CD4-positive, alpha-beta T cell treated with Interferon gamma for 1 hour (primary cell): ENCODE data around the gene UBAP2L.
A peak's percentile ranks its signal among the peaks of the same experiment; 100 is the strongest.

Experiments used
- DNase-seq: peaks from one replicate; pipeline ENCODE4 v3.0.0-alpha.2; 2020

Gene UBAP2L, protein sequence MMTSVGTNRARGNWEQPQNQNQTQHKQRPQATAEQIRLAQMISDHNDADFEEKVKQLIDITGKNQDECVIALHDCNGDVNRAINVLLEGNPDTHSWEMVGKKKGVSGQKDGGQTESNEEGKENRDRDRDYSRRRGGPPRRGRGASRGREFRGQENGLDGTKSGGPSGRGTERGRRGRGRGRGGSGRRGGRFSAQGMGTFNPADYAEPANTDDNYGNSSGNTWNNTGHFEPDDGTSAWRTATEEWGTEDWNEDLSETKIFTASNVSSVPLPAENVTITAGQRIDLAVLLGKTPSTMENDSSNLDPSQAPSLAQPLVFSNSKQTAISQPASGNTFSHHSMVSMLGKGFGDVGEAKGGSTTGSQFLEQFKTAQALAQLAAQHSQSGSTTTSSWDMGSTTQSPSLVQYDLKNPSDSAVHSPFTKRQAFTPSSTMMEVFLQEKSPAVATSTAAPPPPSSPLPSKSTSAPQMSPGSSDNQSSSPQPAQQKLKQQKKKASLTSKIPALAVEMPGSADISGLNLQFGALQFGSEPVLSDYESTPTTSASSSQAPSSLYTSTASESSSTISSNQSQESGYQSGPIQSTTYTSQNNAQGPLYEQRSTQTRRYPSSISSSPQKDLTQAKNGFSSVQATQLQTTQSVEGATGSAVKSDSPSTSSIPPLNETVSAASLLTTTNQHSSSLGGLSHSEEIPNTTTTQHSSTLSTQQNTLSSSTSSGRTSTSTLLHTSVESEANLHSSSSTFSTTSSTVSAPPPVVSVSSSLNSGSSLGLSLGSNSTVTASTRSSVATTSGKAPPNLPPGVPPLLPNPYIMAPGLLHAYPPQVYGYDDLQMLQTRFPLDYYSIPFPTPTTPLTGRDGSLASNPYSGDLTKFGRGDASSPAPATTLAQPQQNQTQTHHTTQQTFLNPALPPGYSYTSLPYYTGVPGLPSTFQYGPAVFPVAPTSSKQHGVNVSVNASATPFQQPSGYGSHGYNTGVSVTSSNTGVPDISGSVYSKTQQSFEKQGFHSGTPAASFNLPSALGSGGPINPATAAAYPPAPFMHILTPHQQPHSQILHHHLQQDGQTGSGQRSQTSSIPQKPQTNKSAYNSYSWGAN

DNA sequence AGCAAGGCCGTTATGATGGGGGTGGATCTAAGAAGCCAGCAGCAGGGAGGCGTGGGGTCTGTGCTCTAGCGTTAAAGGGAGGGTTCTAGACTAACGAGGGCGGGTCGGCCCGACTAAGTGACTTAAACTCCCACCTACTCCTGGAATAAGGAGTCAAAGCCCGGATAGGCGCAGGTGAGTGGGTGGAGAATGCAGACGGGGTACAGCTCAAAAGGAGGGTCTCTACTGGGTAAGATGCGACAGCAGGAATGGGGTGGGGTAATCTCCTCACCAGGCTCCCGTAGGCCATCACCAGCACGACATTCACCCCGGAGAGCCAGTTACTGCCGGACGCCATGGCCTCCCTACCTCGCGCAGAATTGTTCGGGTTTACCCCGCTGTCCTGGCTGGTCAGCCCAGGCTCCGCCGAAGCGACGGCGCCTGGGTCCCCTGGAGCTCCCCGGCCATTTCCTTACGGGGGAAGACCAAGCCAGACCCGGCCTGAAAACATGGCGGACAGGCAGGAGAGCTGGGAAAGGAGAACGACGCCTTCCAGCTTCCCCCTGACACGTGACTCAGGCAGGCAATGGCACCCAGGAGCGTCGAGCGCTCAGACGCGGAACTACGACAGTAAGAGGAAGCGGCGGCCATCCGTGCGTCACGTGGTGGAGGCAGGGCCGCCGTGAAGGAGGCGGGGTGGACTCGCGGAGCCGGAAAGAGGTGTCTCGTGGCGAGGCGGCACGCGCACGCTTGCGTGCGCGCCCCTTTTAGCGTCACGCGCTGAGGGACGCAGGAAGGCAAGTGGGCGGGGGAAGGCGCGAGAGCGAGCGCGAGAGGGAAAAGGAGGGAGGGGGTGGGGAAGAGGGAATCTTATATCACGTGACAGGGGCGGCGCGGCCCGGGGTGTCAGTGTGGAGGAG is at the start of gene UBAP2L:
Gene UBAP2L, plus strand, starts transcription at position 885 of the 899 bp plus-strand sequence. CDS start 4,169 bp downstream, outside the sequence.
- DNase-seq: peak; percentile 99

DNA sequence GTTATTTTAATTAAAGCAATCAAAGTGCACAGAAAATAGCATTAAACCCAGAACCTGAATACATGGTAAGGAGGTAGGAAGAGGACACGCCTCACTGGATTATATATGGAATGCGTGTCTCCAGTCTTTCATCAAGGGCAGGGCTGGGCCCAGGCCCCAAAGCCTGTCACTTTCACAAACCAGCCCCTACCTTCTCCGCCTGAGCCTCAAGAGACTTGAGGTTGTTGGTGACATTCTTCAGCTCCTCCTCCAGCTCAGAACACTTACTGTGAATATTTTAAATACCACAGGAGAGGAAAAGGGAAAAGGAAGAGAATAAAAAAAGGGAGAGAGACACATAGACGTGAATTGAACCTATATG is 49.6 kb upstream of the UBAP2L start:
- no peak for DNase-seq

DNA sequence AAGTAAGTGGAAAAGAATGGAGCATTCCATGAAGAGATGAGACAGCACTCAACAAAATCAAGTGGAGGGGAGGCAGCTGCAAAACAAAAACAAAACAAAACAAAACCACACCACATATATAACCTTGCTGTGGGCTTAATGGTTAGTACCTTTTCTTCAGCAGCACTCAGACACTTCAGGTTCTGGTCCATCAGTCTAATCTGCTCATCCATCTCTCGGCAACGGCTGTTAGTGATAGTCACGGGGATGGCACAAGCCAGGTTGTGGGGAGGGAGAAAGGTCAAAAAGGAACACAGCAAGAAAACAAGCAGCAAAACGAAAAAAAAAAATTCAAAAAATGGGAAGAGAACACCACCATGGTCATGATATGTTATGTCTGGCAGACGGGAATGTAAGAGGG is 48.9 kb upstream of the UBAP2L start:
- no peak for DNase-seq

DNA sequence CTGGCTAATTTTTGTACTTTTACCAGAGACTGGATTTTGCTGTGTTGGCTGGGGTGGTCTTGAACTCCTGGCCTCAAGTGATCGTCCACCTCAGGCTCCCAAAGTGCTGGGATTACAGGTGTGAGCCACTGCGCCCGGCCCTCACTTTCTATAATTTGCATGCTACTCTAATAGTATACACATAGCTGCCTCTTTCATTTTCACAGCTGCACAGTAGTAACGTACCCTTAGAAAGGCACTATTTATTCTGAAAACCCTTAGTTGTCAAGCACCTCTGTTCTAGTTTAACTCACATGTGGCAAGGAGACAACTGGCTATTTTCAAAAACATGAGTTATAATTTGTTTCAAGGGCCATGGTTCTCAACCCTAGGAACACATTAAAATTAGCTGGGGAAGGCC is 46.1 kb upstream of the UBAP2L start:
- DNase-seq: no peak

DNA sequence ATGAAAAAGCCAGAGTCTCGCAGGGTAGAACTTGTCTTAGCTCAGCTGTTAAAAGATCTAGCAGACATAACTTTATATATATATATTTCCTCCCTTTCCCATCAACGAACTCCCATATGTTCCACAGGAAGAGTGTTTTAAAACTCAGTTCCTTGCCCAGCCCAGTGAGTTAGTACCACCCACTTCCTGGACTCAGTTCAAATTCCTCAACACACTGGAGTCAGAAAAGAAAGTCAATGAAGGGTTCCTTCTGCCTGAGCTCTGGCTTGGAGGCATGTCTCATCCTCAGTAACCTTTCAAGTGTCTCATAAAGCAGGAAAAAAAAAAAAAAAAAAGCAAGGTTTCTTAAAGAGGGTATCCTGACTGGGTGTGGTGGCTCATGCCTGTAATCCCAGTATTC is 44.4 kb upstream of the UBAP2L start:
- no peak for DNase-seq

DNA sequence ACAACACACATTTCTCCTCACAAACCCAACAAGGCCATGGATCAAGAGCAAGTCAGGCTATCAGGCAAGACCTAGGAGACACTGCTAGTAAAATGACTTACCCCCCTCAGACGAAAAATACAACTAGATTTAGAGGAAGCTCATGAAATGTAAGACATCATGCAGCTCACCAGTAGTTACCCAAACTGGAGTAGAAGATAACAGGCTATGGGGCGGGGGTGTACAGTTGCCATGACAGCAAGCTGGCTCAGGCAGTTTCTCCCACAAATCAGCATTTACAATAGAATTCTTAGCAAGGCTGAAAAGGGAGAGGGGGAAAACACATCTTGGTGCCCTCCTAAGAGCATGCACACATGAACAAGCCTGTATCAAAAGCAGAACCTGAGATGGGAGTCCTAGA is 42.7 kb upstream of the UBAP2L start:
- no peak for DNase-seq

DNA sequence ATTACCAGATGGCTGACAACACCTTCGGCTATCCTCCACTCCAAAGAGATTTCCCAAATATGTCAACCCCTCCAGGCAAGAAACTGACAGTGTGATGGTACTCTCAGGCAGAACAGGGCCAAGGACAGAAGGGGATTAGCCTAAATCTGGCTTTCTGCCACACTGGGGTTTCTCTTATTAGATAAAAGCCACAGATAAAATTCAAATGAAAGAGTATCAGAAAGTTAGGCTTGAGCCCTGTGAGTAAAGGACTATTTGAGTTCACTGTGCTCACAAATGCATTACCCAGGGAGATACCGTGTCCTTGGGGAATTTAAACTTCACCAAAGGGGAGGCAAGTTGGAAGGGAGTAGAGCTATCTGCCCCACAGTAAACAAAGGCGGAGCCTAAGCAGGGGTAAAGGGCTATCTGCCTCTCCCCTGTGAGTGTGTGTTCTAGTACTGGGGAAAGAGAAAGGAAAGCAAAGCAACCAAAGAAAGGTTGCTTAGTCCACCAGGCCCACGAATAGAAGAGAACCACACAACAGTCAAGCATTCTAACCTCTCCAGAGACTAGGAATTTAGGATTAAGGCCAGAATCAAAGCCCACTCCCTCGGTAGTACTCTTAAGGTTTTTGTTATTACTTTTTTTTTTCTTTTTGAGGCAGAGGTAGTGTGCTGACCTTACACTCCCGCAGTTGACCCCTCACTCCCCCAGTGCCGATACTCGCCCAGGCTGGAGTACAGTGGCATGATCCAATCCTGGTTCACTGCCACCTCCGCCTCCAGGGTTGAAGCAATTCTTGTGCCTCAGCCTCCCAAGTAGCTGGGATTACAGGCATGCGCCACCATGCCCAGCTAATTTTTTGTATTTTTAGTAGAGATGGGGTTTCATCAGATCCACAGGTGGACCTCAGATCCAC is 41.6 kb upstream of the UBAP2L start:
- DNase-seq: no peak

DNA sequence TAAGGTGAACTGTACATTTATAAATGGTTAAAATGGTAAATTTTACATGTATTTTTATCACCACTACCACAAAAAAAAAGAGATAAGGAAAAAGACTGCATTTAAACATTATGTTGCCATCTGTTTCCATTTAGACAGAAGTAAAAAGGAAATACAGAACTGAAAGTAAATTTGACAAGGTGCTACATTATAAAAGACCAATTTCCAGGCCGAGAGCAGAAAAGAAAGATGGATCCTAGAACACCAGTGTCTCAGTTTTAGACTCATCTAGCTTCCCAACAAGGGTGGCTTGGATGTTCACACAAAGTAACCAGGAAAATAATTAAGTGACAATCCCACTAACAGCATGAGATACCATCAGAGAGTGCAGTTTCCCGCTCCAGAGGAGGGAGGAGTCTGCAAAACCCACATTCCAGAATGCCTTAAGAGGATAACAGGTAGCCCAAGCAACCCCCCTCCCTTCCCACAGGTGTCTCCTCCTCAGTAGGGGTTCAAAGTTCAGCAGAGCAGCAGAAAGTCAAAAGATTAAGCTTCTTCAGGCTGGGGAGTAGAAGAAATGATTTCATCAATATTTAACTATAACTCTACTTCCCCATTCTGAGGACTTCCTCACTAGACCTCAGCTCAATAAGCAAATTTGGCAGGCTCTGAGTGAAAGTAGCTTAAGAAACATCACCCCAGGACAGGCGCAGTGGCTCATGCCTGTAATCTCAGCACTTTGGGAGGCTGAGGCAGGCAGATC is 40.6 kb upstream of the UBAP2L start:
- DNase-seq: peak; percentile 36

DNA sequence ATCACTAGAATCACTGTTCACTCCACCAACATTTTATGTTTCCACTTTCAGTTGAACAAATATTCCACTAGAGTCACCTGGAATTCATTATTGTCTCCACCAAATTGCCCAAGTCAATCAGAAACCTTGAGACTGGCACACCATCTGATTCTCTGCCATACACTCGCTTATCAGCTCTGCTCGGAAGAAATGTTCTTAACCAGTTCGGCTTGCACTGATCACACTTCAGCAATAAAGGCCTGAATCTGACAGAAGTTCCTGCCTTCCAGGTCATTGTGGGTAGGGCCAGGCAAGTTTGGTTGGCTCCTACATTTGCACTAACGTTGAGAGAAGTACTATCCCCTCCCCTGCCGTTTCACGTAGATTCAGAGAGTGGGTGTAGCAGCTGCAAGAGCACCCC is 38.8 kb upstream of the UBAP2L start:
- no peak for DNase-seq

DNA sequence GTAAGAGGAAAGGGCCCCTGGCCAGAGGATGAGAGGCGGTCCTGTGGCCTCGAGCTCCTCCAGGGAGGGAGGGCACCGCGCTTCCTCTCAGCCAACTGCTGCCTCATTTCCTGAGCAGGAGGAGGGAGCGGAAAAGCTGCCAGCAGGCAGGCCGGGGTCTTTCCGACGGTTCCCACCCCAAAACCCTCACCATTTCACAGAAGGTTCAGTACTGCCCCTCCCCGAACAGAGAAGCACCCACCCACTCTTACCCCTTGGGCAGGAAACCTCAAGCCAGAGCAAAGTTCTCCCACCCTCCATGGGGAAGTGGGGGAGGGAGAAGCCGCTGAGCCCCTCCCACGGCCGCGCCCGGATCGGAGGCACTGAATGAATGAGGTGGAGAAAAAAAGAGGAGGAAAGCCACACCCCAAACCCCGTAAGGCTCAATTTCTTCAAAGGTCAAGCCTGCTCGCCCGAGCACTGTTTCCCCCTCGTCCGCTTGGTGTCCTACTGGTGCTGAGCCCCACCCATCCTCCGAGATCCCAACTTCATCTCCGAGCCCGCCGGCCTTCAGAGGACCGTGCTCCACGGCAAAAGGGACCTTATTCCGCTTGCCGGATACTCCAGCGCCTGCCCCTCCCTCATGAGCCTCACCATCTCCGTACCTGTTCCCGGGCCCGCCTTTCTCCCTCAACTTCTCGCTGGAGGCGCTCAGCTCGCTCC is 38.3 kb upstream of the UBAP2L start:
- peak; percentile 79 for DNase-seq

DNA sequence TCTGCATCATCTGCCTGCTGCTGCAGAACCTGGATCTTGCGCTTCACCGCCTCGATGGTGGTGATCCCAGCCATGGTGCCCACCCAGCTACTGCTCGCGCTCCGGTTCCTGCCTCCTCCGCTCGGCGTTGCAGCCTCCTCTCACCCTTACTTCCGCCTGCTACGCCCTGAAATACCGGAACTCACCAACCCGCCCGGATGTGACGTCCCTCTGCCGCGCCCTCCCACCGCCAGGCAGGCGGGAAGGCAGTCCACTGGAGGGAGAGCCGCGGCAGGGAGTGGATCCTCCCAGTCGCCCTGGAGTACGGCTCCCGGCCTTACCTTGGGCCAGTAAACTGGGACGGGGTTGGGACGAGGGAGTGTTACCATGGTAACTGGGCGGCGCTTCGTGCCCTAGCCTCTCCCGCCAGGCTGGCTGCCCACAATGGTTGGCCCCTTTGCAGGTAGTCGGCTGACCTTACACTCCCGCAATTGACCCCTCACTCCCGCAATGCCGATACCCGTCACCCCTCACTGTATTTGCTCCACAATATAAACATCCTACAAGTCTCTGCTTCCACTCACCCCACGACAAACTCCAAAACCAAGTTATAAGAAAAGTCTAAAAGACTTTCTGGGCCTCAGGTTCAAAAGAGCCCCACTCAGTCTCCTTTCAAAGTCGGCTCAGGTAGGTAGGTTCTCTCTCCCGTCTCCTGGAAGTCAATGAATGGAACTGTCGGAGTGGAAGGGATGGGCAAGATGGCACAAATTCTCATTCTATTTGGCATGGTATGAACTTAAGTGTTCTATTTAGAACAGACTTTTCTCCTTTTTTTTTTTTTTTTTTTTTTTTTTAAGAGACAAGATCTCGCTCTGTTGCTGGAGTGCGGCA is 37.5 kb upstream of the UBAP2L start:
- peak; percentile 91 for DNase-seq

DNA sequence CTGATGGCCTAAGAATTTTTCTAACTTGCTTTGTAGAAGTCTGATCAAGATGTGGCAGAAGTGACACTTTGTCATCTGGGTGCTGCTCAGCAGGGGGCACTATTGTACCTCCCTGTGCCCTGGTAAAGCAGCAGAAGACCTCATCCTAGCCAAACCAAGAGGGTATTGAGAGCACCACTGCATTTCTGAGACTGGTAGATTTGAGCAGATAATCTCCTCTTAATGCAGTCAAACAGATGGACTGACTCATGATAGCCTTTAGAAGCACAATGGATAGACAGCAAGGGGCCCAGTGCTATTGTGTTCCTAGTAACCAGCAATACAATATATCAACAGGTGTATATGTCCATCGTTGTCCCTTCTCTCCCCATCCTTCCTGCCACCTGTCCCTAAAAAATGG is 34.6 kb upstream of the UBAP2L start:
- peak; percentile 63 for DNase-seq

DNA sequence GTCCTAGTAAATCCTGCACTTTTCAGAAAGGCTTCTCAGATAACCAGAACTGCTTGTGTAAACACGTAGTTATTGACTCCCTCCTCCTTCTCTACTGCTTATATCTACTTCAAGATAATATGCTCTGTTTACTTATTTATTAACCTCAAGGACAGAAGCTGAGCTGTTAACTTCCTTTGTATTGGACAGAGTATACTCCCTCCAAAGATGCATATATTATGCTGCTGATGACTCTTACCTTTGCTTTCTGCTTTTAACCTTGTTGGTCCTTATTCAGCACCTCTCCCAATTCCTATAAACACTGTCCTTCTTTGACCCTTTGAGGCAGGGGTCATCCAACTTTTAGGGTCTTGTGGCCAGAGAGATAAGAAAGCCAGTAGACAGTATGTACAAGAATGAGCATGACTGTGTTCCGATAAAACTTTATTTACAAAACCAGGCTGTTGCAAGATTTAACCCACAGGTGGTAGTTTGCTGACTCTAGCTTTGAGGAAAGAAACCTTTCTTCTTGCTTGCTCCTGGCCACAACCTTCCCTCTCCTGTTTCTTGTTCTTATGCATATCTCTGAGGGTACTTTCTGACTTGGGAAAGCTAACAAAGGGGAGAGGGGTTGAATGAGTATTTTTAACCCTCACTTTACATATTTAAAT is 33.8 kb upstream of the UBAP2L start:
- no peak for DNase-seq

DNA sequence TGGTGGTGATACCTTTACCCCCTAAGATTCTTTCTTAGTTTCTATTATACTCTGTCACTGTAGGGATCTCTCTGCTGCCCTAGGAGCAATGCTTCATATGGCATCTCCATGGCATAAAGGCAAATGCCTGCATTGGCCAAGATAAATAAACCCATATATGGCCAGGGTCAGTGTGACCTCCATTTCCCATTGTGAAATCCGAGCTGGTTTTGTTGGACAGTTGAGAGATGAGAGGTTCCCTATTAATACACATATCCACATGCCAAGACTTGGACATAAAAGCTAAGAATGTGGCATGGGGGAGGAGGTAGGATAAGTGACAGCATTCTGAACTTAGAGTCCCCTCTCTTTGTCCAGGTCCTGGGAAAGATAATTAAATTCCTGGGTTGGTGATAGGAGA is 30.2 kb upstream of the UBAP2L start:
- DNase-seq: no peak

DNA sequence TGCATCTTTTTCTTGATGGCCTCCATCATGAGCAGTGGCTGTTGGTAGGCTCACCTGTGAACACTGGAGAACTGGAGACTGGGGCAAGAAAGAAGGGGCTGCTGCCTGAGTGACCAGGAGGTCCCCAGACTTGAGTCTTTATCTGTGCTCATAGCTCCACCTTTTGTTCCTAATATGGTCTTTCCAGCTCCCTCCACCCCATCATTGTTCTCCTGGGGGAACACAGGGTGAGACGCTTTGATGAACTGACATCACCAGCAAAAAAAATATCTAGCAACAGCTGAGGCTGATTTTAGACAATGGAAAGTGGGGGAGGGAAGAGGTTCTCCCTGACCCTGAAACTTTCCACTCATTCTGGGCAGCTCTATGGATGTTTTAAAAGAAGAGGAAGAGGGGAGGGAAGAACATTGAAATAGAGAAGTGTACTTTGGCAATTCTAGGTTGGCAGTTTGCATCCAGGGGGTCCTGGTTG is 28.7 kb upstream of the UBAP2L start, which contains the start of gene TPM3:
Gene TPM3, minus strand, starts transcription at position 111 of the 472 bp plus-strand sequence. Its CDS starts 82 bp downstream, at position 29.
- no peak for DNase-seq

DNA sequence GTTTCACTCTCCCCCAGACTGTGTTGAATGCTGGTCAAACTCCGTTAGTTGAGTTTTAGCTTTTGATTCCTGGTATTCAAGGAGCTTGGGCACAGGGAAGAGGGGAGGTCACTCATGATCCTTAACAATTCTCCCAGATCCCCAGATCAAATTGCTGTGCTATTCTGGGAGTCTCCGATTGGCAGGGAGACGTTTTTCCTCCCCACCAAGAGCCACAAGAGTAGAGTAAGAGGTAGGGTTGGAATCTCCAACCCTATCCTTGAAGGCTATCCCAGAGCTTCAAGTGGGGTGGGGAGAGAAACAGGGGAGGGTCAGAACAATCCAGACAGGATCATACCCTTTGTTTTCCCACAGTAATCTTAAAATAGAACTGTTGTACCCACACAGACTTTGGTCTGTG is 28.3 kb upstream of the UBAP2L start:
- DNase-seq: no peak

DNA sequence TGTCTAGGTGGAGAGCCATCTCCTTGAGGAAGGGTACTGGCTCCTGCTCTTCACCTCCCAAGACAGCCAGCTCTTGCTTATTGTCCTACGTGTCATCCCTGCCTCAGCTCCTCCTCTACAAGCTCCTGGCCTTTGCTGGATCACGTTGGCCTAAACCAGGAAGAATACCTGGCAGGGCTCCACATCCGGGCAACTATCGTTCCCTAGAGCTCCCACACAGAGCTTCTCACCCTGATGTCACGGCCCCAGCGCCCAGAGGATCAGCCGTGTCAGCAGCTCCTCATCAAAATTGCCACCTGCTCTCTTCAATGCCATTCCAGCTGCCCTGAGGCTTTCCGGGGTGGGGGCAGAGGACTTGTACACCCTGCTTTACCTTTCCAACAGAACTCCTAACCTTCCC is 26.9 kb upstream of the UBAP2L start:
- no peak for DNase-seq
